Endothelial cell (in vitro differentiated cells): ENCODE data around the gene NR4A2. TPM values are rescaled to one million over a fixed set of nuclear protein-coding genes. Genes with fewer than 3 reads are reported as not detected.

Source experiments
- DNase-seq: peaks from one replicate; pipeline ENCODE4 v3.0.0; 2021; ENCODE audit warnings: low spot score
- H3K27ac Mint-ChIP-seq: one replicate; pipeline ENCODE4 v1.8.0; 2021; ENCODE audit warnings: mixed read lengths, inconsistent platforms; ENCODE audit not compliant: unreplicated experiment
- H3K27me3 Mint-ChIP-seq: one replicate; pipeline ENCODE4 v1.8.0; 2021; ENCODE audit warnings: mild to moderate bottlenecking, moderate library complexity, mixed read lengths, inconsistent platforms; ENCODE audit not compliant: unreplicated experiment
- H3K36me3 Mint-ChIP-seq: one replicate; pipeline ENCODE4 v1.8.0; 2021; ENCODE audit warnings: mild to moderate bottlenecking, low read depth, mixed read lengths, inconsistent platforms; ENCODE audit not compliant: unreplicated experiment
- H3K4me1 Mint-ChIP-seq: one replicate; pipeline ENCODE4 v1.8.0; 2021; ENCODE audit warnings: mild to moderate bottlenecking, mixed read lengths, inconsistent platforms; ENCODE audit not compliant: unreplicated experiment
- H3K4me3 Mint-ChIP-seq: one replicate; pipeline ENCODE4 v1.8.0; 2021; ENCODE audit warnings: mild to moderate bottlenecking, mixed read lengths, inconsistent platforms; ENCODE audit not compliant: unreplicated experiment
- H3K9me3 Mint-ChIP-seq: one replicate; pipeline ENCODE4 v1.8.0; 2021; ENCODE audit warnings: mixed read lengths, inconsistent platforms; ENCODE audit not compliant: unreplicated experiment
- total RNA-seq: library from RNA; stranded (reverse); fragmentation: NEBNext Ultra II Directional; extraction: Animal tissue kit (Norgen Biotek cat#: 25700); gene quantifications from one replicate; pipeline ENCODE4 v1.2.1, GENCODE V29; 2021; ENCODE audit not compliant: unreplicated experiment
- TF ChIP-seq, protein P1 (sequence below): fragments of 200-600 bp; sonication (generic); IDR thresholded peaks from one replicate; pipeline ENCODE4 v1.5.0; 2021; ENCODE audit warnings: antibody characterized with exemption; ENCODE audit not compliant: unreplicated experiment

Gene NR4A2
- total RNA-seq, 1 donor from 2014 or later = 3.9 TPM

DNA sequence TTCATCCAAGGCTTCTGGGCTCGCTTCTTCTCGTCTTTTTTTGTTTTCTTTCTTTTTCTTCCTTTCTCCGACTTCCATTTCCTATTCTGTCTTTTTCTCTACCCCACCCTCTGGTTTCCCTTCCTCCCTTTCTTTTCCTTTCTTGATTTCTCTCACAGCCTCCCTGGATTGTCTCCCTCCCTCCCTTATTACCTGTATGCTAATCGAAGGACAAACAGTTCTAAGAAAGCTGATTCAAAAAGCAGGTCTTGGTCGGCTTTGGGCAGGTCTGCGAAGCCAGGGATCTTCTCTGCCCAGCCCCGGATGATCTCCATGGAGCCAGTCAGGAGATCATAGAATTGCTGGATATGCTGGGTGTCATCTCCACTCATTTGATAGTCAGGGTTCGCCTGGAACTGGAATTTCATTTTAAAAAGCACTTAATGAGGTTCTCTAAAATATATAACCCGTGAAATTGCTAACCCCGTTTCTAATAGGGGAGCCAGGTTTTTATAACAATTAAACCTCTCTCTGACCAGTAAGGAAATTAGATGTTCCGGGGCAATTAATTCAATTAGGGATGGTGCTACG lies 5.9 kb downstream of the NR4A2 start:
- no peaks in the 10 kb centered on the region for H3K9me3 Mint-ChIP-seq
- no peak overlapping the region for H3K27ac Mint-ChIP-seq
- peaks cover 15% of the 10 kb centered on the region for H3K27me3 Mint-ChIP-seq
- no peak for DNase-seq
- no peak overlapping the region for H3K4me3 Mint-ChIP-seq
- H3K36me3 Mint-ChIP-seq = peaks cover 4% of the 10 kb centered on the region
- peaks cover 15% of the 10 kb centered on the region for H3K4me1 Mint-ChIP-seq
- TF ChIP-seq, protein P1, sequence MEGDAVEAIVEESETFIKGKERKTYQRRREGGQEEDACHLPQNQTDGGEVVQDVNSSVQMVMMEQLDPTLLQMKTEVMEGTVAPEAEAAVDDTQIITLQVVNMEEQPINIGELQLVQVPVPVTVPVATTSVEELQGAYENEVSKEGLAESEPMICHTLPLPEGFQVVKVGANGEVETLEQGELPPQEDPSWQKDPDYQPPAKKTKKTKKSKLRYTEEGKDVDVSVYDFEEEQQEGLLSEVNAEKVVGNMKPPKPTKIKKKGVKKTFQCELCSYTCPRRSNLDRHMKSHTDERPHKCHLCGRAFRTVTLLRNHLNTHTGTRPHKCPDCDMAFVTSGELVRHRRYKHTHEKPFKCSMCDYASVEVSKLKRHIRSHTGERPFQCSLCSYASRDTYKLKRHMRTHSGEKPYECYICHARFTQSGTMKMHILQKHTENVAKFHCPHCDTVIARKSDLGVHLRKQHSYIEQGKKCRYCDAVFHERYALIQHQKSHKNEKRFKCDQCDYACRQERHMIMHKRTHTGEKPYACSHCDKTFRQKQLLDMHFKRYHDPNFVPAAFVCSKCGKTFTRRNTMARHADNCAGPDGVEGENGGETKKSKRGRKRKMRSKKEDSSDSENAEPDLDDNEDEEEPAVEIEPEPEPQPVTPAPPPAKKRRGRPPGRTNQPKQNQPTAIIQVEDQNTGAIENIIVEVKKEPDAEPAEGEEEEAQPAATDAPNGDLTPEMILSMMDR = no peak

DNA sequence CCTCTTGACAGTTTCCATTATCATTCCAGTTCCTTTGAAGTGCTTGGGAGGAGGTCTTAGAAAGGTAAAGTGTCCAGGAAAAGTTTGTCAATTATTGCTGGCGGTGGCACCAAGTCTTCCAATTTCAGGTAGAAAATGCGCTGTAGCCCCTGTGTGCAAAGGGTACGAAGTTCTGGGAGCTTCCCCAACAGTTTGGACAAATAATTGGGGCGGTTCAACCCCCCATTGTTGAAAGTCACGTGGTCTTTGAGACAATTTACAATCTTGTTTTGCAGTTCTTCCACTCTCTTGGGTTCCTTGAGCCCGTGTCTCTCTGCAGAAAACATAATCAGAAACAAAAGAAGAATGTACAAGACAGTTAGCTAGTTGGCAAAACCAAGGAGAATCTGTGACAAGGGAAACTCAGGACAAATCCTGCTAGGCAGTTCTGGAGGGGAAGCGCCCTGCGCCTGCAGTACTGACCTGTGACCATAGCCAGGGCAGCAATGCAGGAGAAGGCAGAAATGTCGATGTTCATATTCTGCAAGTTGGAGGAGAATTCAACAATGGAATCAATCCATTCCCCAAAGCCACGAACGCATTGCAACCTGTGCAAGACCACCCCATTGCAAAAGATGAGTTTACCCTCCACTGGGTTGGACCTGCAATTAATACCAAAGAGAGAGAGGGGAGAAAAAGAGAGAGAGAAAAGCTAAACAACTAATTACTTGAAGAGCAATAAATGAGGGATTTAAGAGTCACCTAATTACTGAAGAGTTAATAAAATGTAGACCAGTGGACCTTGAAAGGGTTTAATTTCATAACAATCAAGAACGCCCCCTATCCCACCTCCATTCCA lies 6.6 kb downstream of the NR4A2 start:
- TF ChIP-seq, protein P1 = no peak
- no peak overlapping the region for H3K27ac Mint-ChIP-seq
- DNase-seq = no peak
- no peaks in the 10 kb centered on the region for H3K9me3 Mint-ChIP-seq
- peaks cover 4% of the 10 kb centered on the region for H3K36me3 Mint-ChIP-seq
- peaks cover 13% of the 10 kb centered on the region for H3K27me3 Mint-ChIP-seq
- peaks cover 8% of the 10 kb centered on the region for H3K4me1 Mint-ChIP-seq
- H3K4me3 Mint-ChIP-seq = no peak overlapping the region

DNA sequence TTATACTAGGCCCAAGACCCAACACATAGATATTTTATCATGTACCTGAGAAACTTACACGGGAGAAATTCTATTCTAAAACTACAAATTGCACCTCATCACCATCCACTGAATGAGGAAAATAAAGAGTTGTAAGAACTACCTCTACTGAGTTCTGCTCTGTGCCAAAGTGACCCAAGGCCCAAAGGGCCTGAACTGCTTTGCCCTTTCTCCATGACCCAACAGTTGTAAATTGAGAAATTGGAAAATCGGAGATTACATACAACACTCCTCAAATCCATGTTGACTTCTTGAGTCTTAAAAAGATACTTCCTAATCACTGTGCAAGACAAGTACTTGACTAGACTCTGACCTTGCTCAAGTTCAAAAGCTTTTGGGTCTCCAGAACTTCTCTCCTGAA lies 8.8 kb downstream of the NR4A2 start:
- Mint-ChIP-seq H3K4me3 (no peak overlapping the region), H3K4me1 (peaks cover 7% of the 10 kb centered on the region), H3K27ac (no peak overlapping the region), H3K36me3 (no peaks in the 10 kb centered on the region), H3K27me3 (peaks cover 4% of the 10 kb centered on the region), H3K9me3 (no peaks in the 10 kb centered on the region)
- TF ChIP-seq, protein P1 = no peak
- no peak for DNase-seq

DNA sequence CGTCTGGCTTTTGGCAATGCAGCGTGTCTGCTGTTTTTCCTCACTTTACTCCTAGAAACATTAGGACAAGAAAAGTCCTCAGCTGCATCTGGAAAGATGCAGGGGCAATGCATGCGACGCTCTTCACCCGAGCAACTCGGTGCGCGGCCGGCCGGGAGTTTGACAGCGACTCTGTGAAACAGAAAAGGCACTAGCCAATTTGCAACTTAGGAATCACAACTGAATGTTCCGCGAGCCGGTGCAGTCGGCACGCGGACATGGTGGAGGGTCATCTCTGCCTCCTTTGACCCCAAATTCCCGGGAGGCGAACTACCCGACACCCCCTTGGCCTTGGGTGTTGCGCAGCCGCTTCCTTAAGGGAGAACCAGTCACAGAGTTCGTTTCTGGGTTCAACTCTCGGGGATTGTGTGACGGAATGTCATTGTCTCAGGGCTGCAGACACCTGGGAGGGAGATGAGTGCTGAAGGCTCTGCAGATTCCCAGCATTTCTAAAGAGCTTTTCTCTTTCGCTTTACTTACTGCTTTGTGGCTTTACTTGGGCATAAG lies 9.8 kb downstream of the NR4A2 start:
- H3K27ac Mint-ChIP-seq = no peak overlapping the region
- no peak for DNase-seq
- peaks cover 4% of the 10 kb centered on the region for H3K27me3 Mint-ChIP-seq
- H3K36me3 Mint-ChIP-seq = no peaks in the 10 kb centered on the region
- no peaks in the 10 kb centered on the region for H3K9me3 Mint-ChIP-seq
- peaks cover 7% of the 10 kb centered on the region for H3K4me1 Mint-ChIP-seq
- H3K4me3 Mint-ChIP-seq = no peak overlapping the region
- TF ChIP-seq, protein P1 = no peak
